ENCODE results near the gene TMEM63B. TPM values are rescaled to one million over a fixed set of nuclear protein-coding genes. Genes with fewer than 3 reads are reported as not detected.
A peak's percentile ranks its signal among the peaks of the same experiment; 100 is the strongest.
"Not testable (repeated sequence)": the region's sequence is repeated elsewhere in the genome, so short reads cannot be mapped to it uniquely, and the experiment has no call there.

The TMEM63B gene
- polyA plus RNA-seq, 1 donor from 2014 or later: 2.8 TPM

GRCh38 chr6:44090465-44090864 is 36.9 kb upstream of the TMEM63B start:
- H3K36me3 Mint-ChIP-seq: peaks cover 2% of the 10 kb centered on the region
- no peak overlapping the region for H3K27ac Mint-ChIP-seq
- no peaks in the 10 kb centered on the region for H3K4me1 Mint-ChIP-seq
- H3K9me3 Mint-ChIP-seq: no peaks in the 10 kb centered on the region
- no peaks in the 10 kb centered on the region for H3K27me3 Mint-ChIP-seq
- no peak overlapping the region for H3K4me3 Mint-ChIP-seq

- not testable (repeated sequence) for H3K4me3 Mint-ChIP-seq, H3K9me3 Mint-ChIP-seq, H3K4me1 Mint-ChIP-seq, H3K27ac Mint-ChIP-seq, H3K36me3 Mint-ChIP-seq, H3K27me3 Mint-ChIP-seq
Observed at GRCh38 chr6:44091356-44091755, 36.0 kb upstream of the TMEM63B start.

- H3K27ac Mint-ChIP-seq: no peak overlapping the region
- H3K36me3 Mint-ChIP-seq: peaks cover 2% of the 10 kb centered on the region
- no peaks in the 10 kb centered on the region for H3K27me3 Mint-ChIP-seq
- H3K4me1 Mint-ChIP-seq: peaks cover 0 to 3% (median 2%) of the 10 kb centered on the region in 3 donors
- H3K4me3 Mint-ChIP-seq: no peak overlapping the region
- no peaks in the 10 kb centered on the region for H3K9me3 Mint-ChIP-seq
Observed at GRCh38 chr6:44091981-44092884, 35.1 kb upstream of the TMEM63B start.

- Mint-ChIP-seq H3K27ac (peak overlapping the region in 1 of 3 donors; percentile 16), H3K4me3 (no peak overlapping the region), H3K27me3 (no peaks in the 10 kb centered on the region)
Observed at GRCh38 chr6:44093066-44093465, 34.3 kb upstream of the TMEM63B start.

GRCh38 chr6:44093750-44094402 is 33.5 kb upstream of the TMEM63B start:
- Mint-ChIP-seq H3K27me3 (no peaks in the 10 kb centered on the region), H3K4me1 (peaks cover 0 to 3% (median 2%) of the 10 kb centered on the region in 3 donors), H3K36me3 (peaks cover 2% of the 10 kb centered on the region), H3K27ac (no peak overlapping the region), H3K9me3 (no peaks in the 10 kb centered on the region), H3K4me3 (no peak overlapping the region)

More at GRCh38 chr6:44093066-44093465, 34.3 kb upstream of the TMEM63B start:
- Mint-ChIP-seq H3K36me3 (peaks cover 2% of the 10 kb centered on the region), H3K9me3 (no peaks in the 10 kb centered on the region), H3K4me1 (peaks cover 0 to 3% (median 2%) of the 10 kb centered on the region in 3 donors)

- Mint-ChIP-seq H3K4me3 (no peak overlapping the region), H3K4me1 (peaks cover 0 to 3% (median 2%) of the 10 kb centered on the region in 3 donors), H3K27me3 (no peaks in the 10 kb centered on the region), H3K36me3 (peaks cover 2% of the 10 kb centered on the region), H3K27ac (no peak overlapping the region), H3K9me3 (no peaks in the 10 kb centered on the region)
Observed at GRCh38 chr6:44094403-44095242, 32.7 kb upstream of the TMEM63B start.

- H3K4me1 Mint-ChIP-seq, H3K27me3 Mint-ChIP-seq, H3K4me3 Mint-ChIP-seq, H3K27ac Mint-ChIP-seq, H3K36me3 Mint-ChIP-seq, H3K9me3 Mint-ChIP-seq: not testable (repeated sequence)
Observed at GRCh38 chr6:44095243-44095623, 32.1 kb upstream of the TMEM63B start.

GRCh38 chr6:44096612-44097011 is 30.7 kb upstream of the TMEM63B start:
- Mint-ChIP-seq H3K4me1 (peaks cover 0 to 3% (median 2%) of the 10 kb centered on the region in 3 donors), H3K4me3 (no peak overlapping the region), H3K36me3 (peaks cover 2% of the 10 kb centered on the region), H3K27ac (no peak overlapping the region), H3K27me3 (no peaks in the 10 kb centered on the region), H3K9me3 (no peaks in the 10 kb centered on the region)

GRCh38 chr6:44097782-44098317 is 29.5 kb upstream of the TMEM63B start:
- Mint-ChIP-seq H3K9me3 (no peaks in the 10 kb centered on the region), H3K36me3 (peaks cover 3% of the 10 kb centered on the region), H3K27me3 (no peaks in the 10 kb centered on the region), H3K4me1 (peaks cover 0 to 6% (median 2%) of the 10 kb centered on the region in 3 donors), H3K27ac (peak overlapping the region in 1 of 3 donors; percentile 68), H3K4me3 (no peak overlapping the region)

- no peak overlapping the region for H3K27ac Mint-ChIP-seq
- H3K4me3 Mint-ChIP-seq: no peak overlapping the region
- H3K9me3 Mint-ChIP-seq: no peaks in the 10 kb centered on the region
- H3K36me3 Mint-ChIP-seq: peaks cover 3% of the 10 kb centered on the region
- peaks cover 0 to 6% (median 2%) of the 10 kb centered on the region in 3 donors for H3K4me1 Mint-ChIP-seq
- no peaks in the 10 kb centered on the region for H3K27me3 Mint-ChIP-seq
Observed at GRCh38 chr6:44099192-44099591, 28.2 kb upstream of the TMEM63B start.

GRCh38 chr6:44100088-44100550 is 27.2 kb upstream of the TMEM63B start:
- Mint-ChIP-seq H3K4me1 (peaks cover 0 to 6% (median 2%) of the 10 kb centered on the region in 3 donors), H3K4me3 (no peak overlapping the region), H3K9me3 (no peaks in the 10 kb centered on the region), H3K27me3 (no peaks in the 10 kb centered on the region), H3K36me3 (peaks cover 2% of the 10 kb centered on the region), H3K27ac (peak overlapping the region in 1 of 3 donors; percentile 80)

- Mint-ChIP-seq H3K4me3 (no peak overlapping the region), H3K4me1 (peaks cover 0 to 6% (median 0%) of the 10 kb centered on the region in 3 donors), H3K9me3 (no peaks in the 10 kb centered on the region), H3K27me3 (no peaks in the 10 kb centered on the region), H3K27ac (no peak overlapping the region), H3K36me3 (peaks cover 2% of the 10 kb centered on the region)
Observed at GRCh38 chr6:44101832-44102231, 25.5 kb upstream of the TMEM63B start.

GRCh38 chr6:44102527-44102926 is 24.8 kb upstream of the TMEM63B start:
- H3K4me3 Mint-ChIP-seq: no peak overlapping the region
- H3K36me3 Mint-ChIP-seq: peaks cover 2% of the 10 kb centered on the region
- H3K27me3 Mint-ChIP-seq: no peaks in the 10 kb centered on the region
- H3K27ac Mint-ChIP-seq: no peak overlapping the region
- H3K4me1 Mint-ChIP-seq: peaks cover 0 to 6% (median 0%) of the 10 kb centered on the region in 3 donors
- H3K9me3 Mint-ChIP-seq: no peaks in the 10 kb centered on the region

- no peaks in the 10 kb centered on the region for H3K27me3 Mint-ChIP-seq
- no peaks in the 10 kb centered on the region for H3K9me3 Mint-ChIP-seq
- H3K36me3 Mint-ChIP-seq: peaks cover 2% of the 10 kb centered on the region
- peak overlapping the region in 1 of 3 donors; percentile 48 for H3K27ac Mint-ChIP-seq
- no peak overlapping the region for H3K4me3 Mint-ChIP-seq
- H3K4me1 Mint-ChIP-seq: peaks cover 0 to 6% (median 0%) of the 10 kb centered on the region in 3 donors
Observed at GRCh38 chr6:44104481-44105021, 22.8 kb upstream of the TMEM63B start.

Measured in IgD-negative memory B cell (primary cell).